ENCODE data around the gene SLC6A13.

- TF ChIP-seq POLR2A (IDR thresholded peaks at IDR 0.05) (no peak), CTCF (IDR thresholded peaks at IDR 0.05) (no peak), POLR2AphosphoS5 (IDR thresholded peaks at IDR 0.05) (no peak)
Measured at GRCh38 chr12:211639-212414, 50.8 kb downstream of the SLC6A13 start.
